Pancreas (tissue), 10 donors: ENCODE results near the gene PRLH. TPM values are rescaled to one million over a fixed set of nuclear protein-coding genes. Genes with fewer than 3 reads are reported as not detected.

ENCODE experiments used
- ATAC-seq, 4 donors: fragments of 200-7000 bp; cut with Tn5 transposase; one replicate each; pipeline versions ENCODE4 v1.8.0 to v1.9.1; 2020; ENCODE audit warnings: mild to moderate bottlenecking in 4 of 4, moderate library complexity in 4 of 4
- DNase-seq, 6 donors: peaks; one replicate each; pipeline ENCODE4 v3.0.0-alpha.2; 2020
- FAIRE-seq: peaks from 2 replicates; lab custom pipeline; 2012; peaks lifted over from hg19 to GRCh38; lab: Jason Lieb, UNC
- H3K27ac ChIP-seq, 4 donors: fragments of 200-600 bp; sonication (generic); 1 replicate in 3 of 4; 2 replicates in 1 of 4; pipeline versions ENCODE4 v1.5.0 to v1.8.0; 2020
- H3K27me3 ChIP-seq, 4 donors: fragments of 200-600 bp; one replicate each; pipeline ENCODE4 v1.8.0; 2021
- H3K36me3 ChIP-seq, 3 donors: fragments of 200-600 bp; sonication (generic) in 1 of 3; one replicate each; pipeline versions ENCODE4 v1.5.0 to v1.8.0; 2020 to 2021
- H3K4me1 ChIP-seq, 3 donors: fragments of 200-600 bp; one replicate each; pipeline ENCODE4 v1.8.0; 2021
- H3K4me3 ChIP-seq, 4 donors: fragments of 200-600 bp; sonication (generic) in 2 of 4; one replicate each; pipeline versions ENCODE4 v1.5.0 to v1.8.0; 2020 to 2021
- H3K9me3 ChIP-seq, 4 donors: fragments of 200-600 bp; one replicate each; pipeline ENCODE4 v1.8.0; 2021
- CTCF ChIP-seq, 4 donors: fragments of 200-600 bp; sonication (generic) in 3 of 4; IDR thresholded peaks; one replicate each; pipeline versions ENCODE4 v1.5.0 to v1.8.0; 2021; ENCODE audit warnings: antibody characterized with exemption in 4 of 4
- WGBS, 2 donors: extraction: QIAGEN DNeasy Blood & Tissue Kit; methylation state at CpG; one replicate each; pipeline ENCODE4 v1.1.7; 2013; 5-methylcytosine and 5-hydroxymethylcytosine counted together
- intact Hi-C, 3 donors: fragments of 100-400 bp; cut with DNase I; formaldehyde crosslinking; loops; one replicate each; pipeline versions ENCODE4 v1.11.1 to v1.14.2; 2022
- polyA plus RNA-seq, 2 donors: library from polyadenylated mRNA; stranded (reverse); fragments of 200-250 nt; gene quantifications; one replicate each; pipeline ENCODE4 v1.2.3, GENCODE V29; 2013
- total RNA-seq, 6 donors: library from RNA; stranded (reverse); fragmentation: NEBNext Ultra II Directional in 4 of 6; extraction: Animal tissue kit (Norgen Biotek cat#: 25700) in 4 of 6; gene quantifications; one replicate each; pipeline versions ENCODE4 v1.2.1 to v1.2.4, GENCODE V29; 2021 to 2023
- donor health status: healthy with polysubstance abuse.
- donor health status: DM: no; HTN: no; CAD: no; lungs with moderate emphysema.
- donor health status: DM: no; HTN: no; CAD: no.
- donor health status: control.
- donor health status: control.
- donor health status: Bipolar disorder and iron deficiency.
- donor health status: DM: yes; HTN: yes; CAD: no.
- donor health status: DM: no; HTN: no; CAD: no.
- donor health status: DM: no; HTN: no; CAD: no.
- donor health status: DM: yes; HTN: yes; CAD: no.

The PRLH gene
- total and polyA plus RNA-seq, 8 donors, result not detected

GRCh38 chr2:237542001-237542704, 24.2 kb upstream of the PRLH start:
- Histone ChIP-seq H3K36me3 (no peaks in the 10 kb centered on the region), H3K4me1 (no peaks in the 10 kb centered on the region), H3K9me3 (no peaks in the 10 kb centered on the region), H3K27ac (no peak overlapping the region), H3K4me3 (no peak overlapping the region), H3K27me3 (no peaks in the 10 kb centered on the region)
- no peak for DNase-seq
- intact Hi-C loops, result no loop called here
- no peak for ATAC-seq
- 95 to 97% methylated on average over 18 of the region's 18 CpGs for WGBS, 2 donors
- TF ChIP-seq CTCF (IDR thresholded peaks at IDR 0.05), result no peak
- no peak for FAIRE-seq

GRCh38 chr2:237546040-237546875, 20.1 kb upstream of the PRLH start:
- 84 to 85% methylated on average over 8 of the region's 8 CpGs for WGBS, 2 donors
- no peak overlapping the region for H3K27ac ChIP-seq
- no peak for ATAC-seq

GRCh38 chr2:237546876-237547395, 19.4 kb upstream of the PRLH start:
- H3K4me1 ChIP-seq, result no peaks in the 10 kb centered on the region
- H3K36me3 ChIP-seq, result no peaks in the 10 kb centered on the region
- no peak overlapping the region for H3K27ac ChIP-seq
- no peak overlapping the region for H3K4me3 ChIP-seq
- ATAC-seq (no peak), FAIRE-seq (no peak), DNase-seq (peak in 1 of 6 donors; percentile 35)
- H3K27me3 ChIP-seq, result no peaks in the 10 kb centered on the region
- no peaks in the 10 kb centered on the region for H3K9me3 ChIP-seq
- intact Hi-C loops, result no loop called here
- no peak for TF ChIP-seq CTCF (IDR thresholded peaks at IDR 0.05)
- WGBS, 2 donors, result 85 to 93% methylated on average over 13 of the region's 13 CpGs

More at GRCh38 chr2:237546040-237546875, 20.1 kb upstream of the PRLH start:
- no peak overlapping the region for H3K4me3 ChIP-seq
- FAIRE-seq (no peak), DNase-seq (peak in 1 of 6 donors; percentile 22)
- intact Hi-C loops, result no loop called here
- H3K9me3 ChIP-seq, result no peaks in the 10 kb centered on the region
- no peaks in the 10 kb centered on the region for H3K4me1 ChIP-seq
- H3K27me3 ChIP-seq, result no peaks in the 10 kb centered on the region
- no peaks in the 10 kb centered on the region for H3K36me3 ChIP-seq
- TF ChIP-seq CTCF (IDR thresholded peaks at IDR 0.05), result no peak

GRCh38 chr2:237547841-237548416, 18.4 kb upstream of the PRLH start:
- intact Hi-C loops, result no loop called here
- Histone ChIP-seq H3K27ac (no peak overlapping the region), H3K4me1 (no peaks in the 10 kb centered on the region), H3K9me3 (no peaks in the 10 kb centered on the region), H3K36me3 (no peaks in the 10 kb centered on the region), H3K27me3 (no peaks in the 10 kb centered on the region), H3K4me3 (no peak overlapping the region)
- 73 to 78% methylated on average over 11 of the region's 11 CpGs for WGBS, 2 donors
- ATAC-seq (no peak), DNase-seq (peak in 1 of 6 donors; percentile 52), FAIRE-seq (no peak)
- TF ChIP-seq CTCF (IDR thresholded peaks at IDR 0.05), result no peak
